Uterus (tissue), 4 donors: ENCODE data around the gene ROS1. TPM values are rescaled to one million over a fixed set of nuclear protein-coding genes. Genes with fewer than 3 reads are reported as not detected.
A peak's percentile ranks its signal among the peaks of the same experiment; 100 is the strongest.

Source experiments
- DNase-seq, 2 donors: peaks; one replicate each; pipeline ENCODE4 v3.0.0-alpha.2; 2019 to 2020
- H3K27ac ChIP-seq, 2 donors: fragments of 200-600 bp; sonication (generic); 1 replicate in 1 of 2; 2 replicates in 1 of 2; pipeline ENCODE4 v1.5.1; 2016 to 2018
- H3K27me3 ChIP-seq, 2 donors: fragments of 200-600 bp; sonication (generic); one replicate each; pipeline ENCODE4 v1.5.1; 2018 to 2019; ENCODE audit warnings: control low read depth in 1 of 2
- H3K36me3 ChIP-seq, 2 donors: fragments of 200-600 bp; sonication (generic); one replicate each; pipeline ENCODE4 v1.5.1; 2019; ENCODE audit warnings: control low read depth in 1 of 2
- H3K4me1 ChIP-seq, 2 donors: fragments of 200-600 bp; sonication (generic); one replicate each; pipeline ENCODE4 v1.5.1; 2018 to 2019; ENCODE audit warnings: control low read depth in 1 of 2
- H3K4me3 ChIP-seq, 2 donors: fragments of 200-600 bp; sonication (generic); 1 replicate in 1 of 2; 2 replicates in 1 of 2; pipeline ENCODE4 v1.5.1; 2018 to 2019; ENCODE audit warnings: mild to moderate bottlenecking in 1 of 2
- H3K9me3 ChIP-seq, 2 donors: fragments of 200-600 bp; sonication (generic); one replicate each; pipeline ENCODE4 v1.5.1; 2019; ENCODE audit warnings: control low read depth in 1 of 2
- CTCF ChIP-seq, 4 experiments: fragments of 200-600 bp in 2 of 4; fragments of 450-650 bp in 2 of 4; sonication (generic) in 2 of 4; IDR thresholded peaks; one replicate each; pipeline ENCODE4 v1.5.1; 2016 to 2019; ENCODE audit warnings: antibody characterized with exemption in 4 of 4, mild to moderate bottlenecking in 2 of 4, moderate library complexity in 1 of 4
- POLR2A ChIP-seq, 2 donors: fragments of 450-650 bp; IDR thresholded peaks; one replicate each; pipeline ENCODE4 v1.6.1; 2016; ENCODE audit warnings: antibody characterized with exemption in 2 of 2, mild to moderate bottlenecking in 1 of 2, moderate library complexity in 1 of 2
- intact Hi-C: fragments of 100-400 bp; cut with DNase I; formaldehyde crosslinking; loops from one replicate; pipeline ENCODE4 v1.15.1; 2023; ENCODE audit warnings: low total_unique reads
- total RNA-seq, 4 donors: library from RNA; depleted of rRNA in 3 of 4; stranded (reverse); fragments of >200 nt in 3 of 4; gene quantifications; one replicate each; pipeline versions ENCODE4 v1.1.0 to v1.2.4, GENCODE V29; 2014 to 2023
- donor health status: DM: yes; HTN: yes; CAD: no.

ROS1 gene
- total RNA-seq, 4 donors from 2014 or later, result 2.0 TPM; not detected in 3

GRCh38 chr6:117352466-117353081 is 73.2 kb downstream of the ROS1 start:
- DNase-seq, result no peak
- no peaks in the 10 kb centered on the region for H3K27me3 ChIP-seq
- no peak for TF ChIP-seq POLR2A (IDR thresholded peaks at IDR 0.05)
- TF ChIP-seq CTCF (IDR thresholded peaks at IDR 0.05), result no peak
- H3K36me3 ChIP-seq, result no peaks in the 10 kb centered on the region
- H3K4me3 ChIP-seq, result no peak overlapping the region
- H3K4me1 ChIP-seq, result no peaks in the 10 kb centered on the region
- intact Hi-C loops, result no loop called here
- no peaks in the 10 kb centered on the region for H3K9me3 ChIP-seq
- H3K27ac ChIP-seq, result no peak overlapping the region

- Histone ChIP-seq H3K27me3 (no peaks in the 10 kb centered on the region), H3K27ac (no peak overlapping the region), H3K4me3 (no peak overlapping the region), H3K4me1 (no peaks in the 10 kb centered on the region), H3K9me3 (no peaks in the 10 kb centered on the region), H3K36me3 (no peaks in the 10 kb centered on the region)
- DNase-seq, result no peak
- no peak for TF ChIP-seq POLR2A (IDR thresholded peaks at IDR 0.05)
- intact Hi-C loops, result no loop called here
Measured at GRCh38 chr6:117351521-117351920, 74.2 kb downstream of the ROS1 start.

- no peaks in the 10 kb centered on the region for H3K9me3 ChIP-seq
- TF ChIP-seq CTCF (IDR thresholded peaks at IDR 0.05), result peak in 3 of 4 experiments; percentile 27 to 36 (median 34)
- no peak for TF ChIP-seq POLR2A (IDR thresholded peaks at IDR 0.05)
- H3K27ac ChIP-seq, result no peak overlapping the region
- no peak for DNase-seq
- no peaks in the 10 kb centered on the region for H3K4me1 ChIP-seq
- no peaks in the 10 kb centered on the region for H3K36me3 ChIP-seq
- intact Hi-C loops, result no loop called here
- no peak overlapping the region for H3K4me3 ChIP-seq
- no peaks in the 10 kb centered on the region for H3K27me3 ChIP-seq
Measured at GRCh38 chr6:117346142-117346930, 79.4 kb downstream of the ROS1 start.

GRCh38 chr6:117345292-117345610 is 80.5 kb downstream of the ROS1 start:
- no peaks in the 10 kb centered on the region for H3K27me3 ChIP-seq
- no peak overlapping the region for H3K27ac ChIP-seq
- no peaks in the 10 kb centered on the region for H3K9me3 ChIP-seq
- H3K36me3 ChIP-seq, result no peaks in the 10 kb centered on the region
- no peak for TF ChIP-seq POLR2A (IDR thresholded peaks at IDR 0.05)
- no peak for DNase-seq
- H3K4me3 ChIP-seq, result no peak overlapping the region
- H3K4me1 ChIP-seq, result no peaks in the 10 kb centered on the region
- intact Hi-C loops, result no loop called here

GRCh38 chr6:117344444-117345291 is 81.1 kb downstream of the ROS1 start:
- H3K27me3 ChIP-seq, result no peaks in the 10 kb centered on the region
- TF ChIP-seq CTCF (IDR thresholded peaks at IDR 0.05), result no peak
- no peak for TF ChIP-seq POLR2A (IDR thresholded peaks at IDR 0.05)
- H3K4me3 ChIP-seq, result no peak overlapping the region
- no peak overlapping the region for H3K27ac ChIP-seq
- no peaks in the 10 kb centered on the region for H3K4me1 ChIP-seq
- intact Hi-C loops, result no loop called here
- H3K9me3 ChIP-seq, result no peaks in the 10 kb centered on the region
- H3K36me3 ChIP-seq, result no peaks in the 10 kb centered on the region
- no peak for DNase-seq

- Histone ChIP-seq H3K4me1 (no peaks in the 10 kb centered on the region), H3K9me3 (no peaks in the 10 kb centered on the region), H3K27me3 (no peaks in the 10 kb centered on the region), H3K4me3 (no peak overlapping the region), H3K27ac (no peak overlapping the region), H3K36me3 (no peaks in the 10 kb centered on the region)
- no peak for TF ChIP-seq POLR2A (IDR thresholded peaks at IDR 0.05)
- no peak for TF ChIP-seq CTCF (IDR thresholded peaks at IDR 0.05)
- DNase-seq, result no peak
- intact Hi-C loops, result no loop called here
Measured at GRCh38 chr6:117338567-117338966, 87.2 kb downstream of the ROS1 start.
